ENCODE data around the gene PBRM1. TPM values are rescaled to one million over a fixed set of nuclear protein-coding genes. Genes with fewer than 3 reads are reported as not detected.

PBRM1 gene
- total RNA-seq, 1 donor from 2014 or later, result 192 TPM

GRCh38 chr3:52515192-52515591, 170.5 kb downstream of the PBRM1 start:
- TF ChIP-seq CTCF (IDR thresholded peaks at IDR 0.05; ENCODE audit: partially characterized antibody, unreplicated experiment), result no peak
- H3K4me3 Mint-ChIP-seq (ENCODE audit: unreplicated experiment), result peak overlapping the region; percentile 53
- H3K27me3 Mint-ChIP-seq (ENCODE audit: unreplicated experiment), result peaks cover 10% of the 10 kb centered on the region
- H3K27ac Mint-ChIP-seq (ENCODE audit: unreplicated experiment), result peak overlapping the region; percentile 80
- H3K4me1 Mint-ChIP-seq (ENCODE audit: low read depth, unreplicated experiment), result peaks cover 16% of the 10 kb centered on the region
- no peak for DNase-seq
- no peaks in the 10 kb centered on the region for H3K36me3 Mint-ChIP-seq (ENCODE audit: unreplicated experiment)
- H3K9me3 Mint-ChIP-seq (ENCODE audit: unreplicated experiment), result peaks cover 8% of the 10 kb centered on the region

GRCh38 chr3:52514576-52514975, 171.1 kb downstream of the PBRM1 start:
- no peak for TF ChIP-seq CTCF (IDR thresholded peaks at IDR 0.05; ENCODE audit: partially characterized antibody, unreplicated experiment)
- Mint-ChIP-seq H3K27ac (ENCODE audit: unreplicated experiment) (no peak overlapping the region), H3K4me1 (ENCODE audit: low read depth, unreplicated experiment) (peaks cover 15% of the 10 kb centered on the region), H3K27me3 (ENCODE audit: unreplicated experiment) (peaks cover 10% of the 10 kb centered on the region), H3K36me3 (ENCODE audit: unreplicated experiment) (no peaks in the 10 kb centered on the region), H3K9me3 (ENCODE audit: unreplicated experiment) (peaks cover 8% of the 10 kb centered on the region), H3K4me3 (ENCODE audit: unreplicated experiment) (no peak overlapping the region)
- DNase-seq, result no peak

DNA sequence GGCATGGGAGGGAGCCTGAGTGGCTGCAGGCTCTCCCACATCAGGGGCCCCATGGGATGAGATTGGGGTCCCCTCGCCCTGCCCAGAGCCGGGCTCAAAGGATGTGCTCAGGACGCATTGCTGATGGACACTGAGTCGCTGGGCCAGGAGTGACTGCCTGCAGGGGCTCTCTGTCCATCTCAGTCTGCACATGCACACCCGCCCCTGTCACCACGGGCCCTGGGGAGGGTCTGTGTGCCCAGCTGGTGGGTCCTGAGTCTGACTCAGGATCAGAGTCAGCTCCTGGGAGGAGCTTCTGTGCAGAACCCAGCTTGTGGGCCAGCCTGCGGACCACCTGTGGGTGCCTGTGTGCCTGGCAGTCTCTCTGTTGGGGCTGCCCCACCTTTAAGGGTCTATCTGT, 172.4 kb downstream of the PBRM1 start:
- no peak for DNase-seq
- Mint-ChIP-seq H3K36me3 (ENCODE audit: unreplicated experiment) (no peaks in the 10 kb centered on the region), H3K27me3 (ENCODE audit: unreplicated experiment) (peaks cover 9% of the 10 kb centered on the region), H3K4me3 (ENCODE audit: unreplicated experiment) (no peak overlapping the region), H3K4me1 (ENCODE audit: low read depth, unreplicated experiment) (peaks cover 11% of the 10 kb centered on the region), H3K9me3 (ENCODE audit: unreplicated experiment) (peaks cover 5% of the 10 kb centered on the region), H3K27ac (ENCODE audit: unreplicated experiment) (no peak overlapping the region)
- no peak for TF ChIP-seq CTCF (IDR thresholded peaks at IDR 0.05; ENCODE audit: partially characterized antibody, unreplicated experiment)

- Mint-ChIP-seq H3K9me3 (ENCODE audit: unreplicated experiment) (peaks cover 5% of the 10 kb centered on the region), H3K4me1 (ENCODE audit: low read depth, unreplicated experiment) (peaks cover 11% of the 10 kb centered on the region), H3K27me3 (ENCODE audit: unreplicated experiment) (peaks cover 9% of the 10 kb centered on the region), H3K36me3 (ENCODE audit: unreplicated experiment) (no peaks in the 10 kb centered on the region), H3K27ac (ENCODE audit: unreplicated experiment) (no peak overlapping the region), H3K4me3 (ENCODE audit: unreplicated experiment) (no peak overlapping the region)
- no peak for TF ChIP-seq CTCF (IDR thresholded peaks at IDR 0.05; ENCODE audit: partially characterized antibody, unreplicated experiment)
- DNase-seq, result no peak
Observed at GRCh38 chr3:52512727-52513126, 173.0 kb downstream of the PBRM1 start.

GRCh38 chr3:52512105-52512504, 173.6 kb downstream of the PBRM1 start:
- no peak overlapping the region for H3K4me3 Mint-ChIP-seq (ENCODE audit: unreplicated experiment)
- no peaks in the 10 kb centered on the region for H3K36me3 Mint-ChIP-seq (ENCODE audit: unreplicated experiment)
- H3K27me3 Mint-ChIP-seq (ENCODE audit: unreplicated experiment), result peaks cover 13% of the 10 kb centered on the region
- no peak overlapping the region for H3K27ac Mint-ChIP-seq (ENCODE audit: unreplicated experiment)
- no peak for TF ChIP-seq CTCF (IDR thresholded peaks at IDR 0.05; ENCODE audit: partially characterized antibody, unreplicated experiment)
- no peak for DNase-seq
- peaks cover 8% of the 10 kb centered on the region for H3K9me3 Mint-ChIP-seq (ENCODE audit: unreplicated experiment)
- H3K4me1 Mint-ChIP-seq (ENCODE audit: low read depth, unreplicated experiment), result peaks cover 11% of the 10 kb centered on the region

All from glutamatergic neuron (in vitro differentiated cells).